HepG2 (cell line): ENCODE results near the gene TGIF1. TPM values are rescaled to one million over a fixed set of nuclear protein-coding genes. Genes with fewer than 3 reads are reported as not detected.

Source experiments
- E2F5 ChIP-seq: sonication (generic); formaldehyde crosslinking; conservative IDR thresholded peaks from 2 replicates; pipeline ENCODE4 v1.4.0; 2020; ENCODE audit warnings: missing genetic modification reagents
- GTF2F1 ChIP-seq: fragments of 150-350 bp; IDR thresholded peaks from 2 replicates; pipeline ENCODE4 v1.6.1; 2014; ENCODE audit warnings: low read length
- JUND ChIP-seq: sonication (generic); formaldehyde crosslinking; IDR thresholded peaks from 2 replicates; pipeline ENCODE4 v1.8.0; 2022; ENCODE audit warnings: mild to moderate bottlenecking, missing genetic modification reagents
- KLF12 ChIP-seq: sonication (generic); formaldehyde crosslinking; IDR thresholded peaks from 2 replicates; pipeline ENCODE4 v1.4.0; 2020; ENCODE audit warnings: missing genetic modification reagents, borderline replicate concordance
- MTA1 ChIP-seq: sonication (generic); formaldehyde crosslinking; IDR thresholded peaks from 2 replicates; pipeline ENCODE4 v1.4.0; 2020; ENCODE audit warnings: missing genetic modification reagents, mild to moderate bottlenecking, borderline replicate concordance
- PRDM15 ChIP-seq: sonication (generic); formaldehyde crosslinking; IDR thresholded peaks from 2 replicates; pipeline ENCODE4 v1.4.0; 2020; ENCODE audit warnings: missing genetic modification reagents
- SRSF9 ChIP-seq: fragments of 200-400 bp; formaldehyde crosslinking; IDR thresholded peaks from 2 replicates; pipeline ENCODE4 v1.6.1; 2018; ENCODE audit warnings: borderline replicate concordance, mild to moderate bottlenecking, low read depth, low read length; ENCODE audit not compliant: insufficient read depth, poor library complexity, severe bottlenecking
- THAP8 ChIP-seq: sonication (generic); formaldehyde crosslinking; IDR thresholded peaks from 2 replicates; pipeline ENCODE4 v1.5.1; 2020; ENCODE audit warnings: missing genetic modification reagents, mild to moderate bottlenecking, borderline replicate concordance
- TOPORS ChIP-seq: sonication (generic); formaldehyde crosslinking; IDR thresholded peaks from 2 replicates; pipeline ENCODE4 v1.8.0; 2023; ENCODE audit warnings: mild to moderate bottlenecking, missing genetic modification reagents
- TSC22D2 ChIP-seq: sonication (generic); formaldehyde crosslinking; IDR thresholded peaks from 2 replicates; pipeline ENCODE4 v1.5.1; 2020; ENCODE audit warnings: missing genetic modification reagents, mild to moderate bottlenecking, borderline replicate concordance
- ZKSCAN8 ChIP-seq: IDR thresholded peaks from 2 replicates; pipeline ENCODE4 v1.6.1; 2016; ENCODE audit warnings: borderline replicate concordance, missing genetic modification reagents, missing compliant biosample characterization
- ZNF350 ChIP-seq: sonication (generic); formaldehyde crosslinking; IDR thresholded peaks from 2 replicates; pipeline ENCODE4 v1.4.0; 2020; ENCODE audit warnings: mild to moderate bottlenecking, low read depth, missing genetic modification reagents, borderline replicate concordance
- ZNF670 ChIP-seq: sonication (generic); formaldehyde crosslinking; IDR thresholded peaks from 2 replicates; pipeline ENCODE4 v1.8.0; 2022; ENCODE audit warnings: mild to moderate bottlenecking, missing genetic modification reagents, borderline replicate concordance
- ZNF775 ChIP-seq: sonication (generic); formaldehyde crosslinking; IDR thresholded peaks from 2 replicates; pipeline ENCODE4 v1.4.0; 2020; ENCODE audit warnings: missing genetic modification reagents, mild to moderate bottlenecking, moderate library complexity, borderline replicate concordance
- ZSCAN29 ChIP-seq: sonication (generic); formaldehyde crosslinking; conservative IDR thresholded peaks from 2 replicates; pipeline ENCODE4 v1.4.0; 2020; ENCODE audit warnings: mild to moderate bottlenecking, missing genetic modification reagents
- polyA plus RNA-seq, 8 experiments: library from polyadenylated mRNA; depleted of rRNA in 3 of 8; stranded (reverse) in 7 of 8; unstranded in 1 of 8; fragments of >200 nt; fragmentation: Illumina TruSeq in 4 of 8; extraction: Trizol in 4 of 8; gene quantifications; 2 replicates each; pipeline versions ENCODE4 v1.2.1 to v1.2.3, GENCODE V29; 2011 to 2016; ENCODE audit warnings: low read depth in 4 of 8, missing spikeins in 1 of 8, mixed read lengths in 1 of 8; ENCODE audit not compliant: insufficient read depth in 1 of 8
- total RNA-seq, 5 experiments: library from RNA; depleted of rRNA; stranded (reverse); fragments of >200 nt; fragmentation: Illumina TruSeq; extraction: Trizol; gene quantifications; 2 replicates each; pipeline ENCODE4 v1.2.3, GENCODE V29; 2016; ENCODE audit warnings: low read depth in 1 of 5
- TF ChIP-seq, protein P1 (sequence below): sonication (generic); formaldehyde crosslinking; IDR thresholded peaks from 2 replicates; pipeline ENCODE4 v1.8.0; 2022; ENCODE audit warnings: missing genetic modification reagents, low read depth, mild to moderate bottlenecking, borderline replicate concordance
- TF ChIP-seq, protein P2 (sequence below): sonication (generic); formaldehyde crosslinking; IDR thresholded peaks from 2 replicates; pipeline ENCODE4 v1.5.0; 2020; ENCODE audit warnings: missing genetic modification reagents, mild to moderate bottlenecking, borderline replicate concordance

The TGIF1 gene
- total and polyA plus RNA-seq, 2 of the 13 experiments (the other 11 are each of a cell fraction or from before 2014, with no cell fraction given): 50.0 to 76.1 TPM

DNA sequence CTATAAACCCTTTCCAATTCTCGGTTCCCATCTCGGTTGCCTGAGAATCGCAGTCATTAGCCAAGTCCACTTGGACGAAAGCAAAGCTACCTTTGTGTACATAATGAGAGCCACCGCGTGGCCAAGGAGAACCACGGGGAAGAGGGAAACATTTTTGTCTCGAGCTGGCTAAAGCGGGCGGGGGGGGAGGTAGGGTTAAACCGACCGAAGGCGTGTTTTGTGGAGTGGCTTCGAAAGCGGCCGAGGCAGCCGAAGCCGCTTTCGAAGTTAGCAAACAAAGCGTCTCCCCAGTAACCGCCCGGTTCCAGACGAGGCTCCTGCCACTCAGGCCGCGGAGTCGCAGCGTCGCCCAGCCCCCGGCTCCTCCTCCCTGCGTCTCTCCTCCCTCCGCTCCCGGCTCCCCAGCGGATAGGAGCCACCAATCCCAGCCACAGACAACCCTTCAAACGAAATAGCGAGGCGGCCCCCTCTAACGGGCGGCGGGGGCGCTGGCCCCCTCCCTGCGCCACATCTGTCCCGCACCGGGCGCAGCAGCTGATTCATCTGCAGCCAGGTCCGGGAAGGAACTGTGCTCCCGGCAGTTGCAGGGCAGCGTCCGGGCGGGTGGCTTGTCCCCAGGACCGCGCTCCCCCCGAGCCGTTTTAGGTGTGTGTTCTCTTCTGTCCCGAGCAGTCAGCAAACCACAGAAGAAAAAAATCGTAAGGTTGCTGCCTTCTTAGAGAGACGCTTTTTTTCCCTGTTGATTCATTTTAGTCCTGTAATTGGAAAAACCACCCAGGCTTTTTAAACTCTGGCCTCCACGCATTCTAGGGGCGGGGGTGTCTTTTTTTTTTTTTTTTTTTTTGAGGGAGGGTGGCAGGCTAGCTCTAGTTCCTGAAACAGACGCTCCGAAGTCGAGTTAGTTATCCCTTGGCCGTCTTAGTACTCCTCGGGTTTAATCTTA lies 1.8 kb upstream of the TGIF1 start (continued):
- 0 out of 2 replicates have a peak, but pooled peaks have one; percentile 49 for TF ChIP-seq PRDM15 (CRISPR knock-in tag)
- TF ChIP-seq SRSF9: no peak
- TF ChIP-seq THAP8 (CRISPR knock-in tag): no peak
- TF ChIP-seq, protein P1, sequence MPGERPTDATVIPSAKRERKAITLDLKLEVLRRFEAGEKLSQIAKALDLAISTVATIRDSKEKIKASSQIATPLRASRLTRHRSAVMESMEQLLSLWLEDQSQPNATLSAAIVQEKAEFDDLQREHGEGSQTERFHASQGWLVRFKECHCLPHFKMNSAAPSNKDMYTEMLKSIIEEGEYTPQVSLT (CRISPR knock-in tag): no peak
- TF ChIP-seq ZSCAN29 (CRISPR knock-in tag): peak; percentile 86; the same call in 1 of the 2 replicates
- no peak; the same call in 1 of the 2 replicates for TF ChIP-seq MTA1 (CRISPR knock-in tag)
- TF ChIP-seq, protein P2, sequence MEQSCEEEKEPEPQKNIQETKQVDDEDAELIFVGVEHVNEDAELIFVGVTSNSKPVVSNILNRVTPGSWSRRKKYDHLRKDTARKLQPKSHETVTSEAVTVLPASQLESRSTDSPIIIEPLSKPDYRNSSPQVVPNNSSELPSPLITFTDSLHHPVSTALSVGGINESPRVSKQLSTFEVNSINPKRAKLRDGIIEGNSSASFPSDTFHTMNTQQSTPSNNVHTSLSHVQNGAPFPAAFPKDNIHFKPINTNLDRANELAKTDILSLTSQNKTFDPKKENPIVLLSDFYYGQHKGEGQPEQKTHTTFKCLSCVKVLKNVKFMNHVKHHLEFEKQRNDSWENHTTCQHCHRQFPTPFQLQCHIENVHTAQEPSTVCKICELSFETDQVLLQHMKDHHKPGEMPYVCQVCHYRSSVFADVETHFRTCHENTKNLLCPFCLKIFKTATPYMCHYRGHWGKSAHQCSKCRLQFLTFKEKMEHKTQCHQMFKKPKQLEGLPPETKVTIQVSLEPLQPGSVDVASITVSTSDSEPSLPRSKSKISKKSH: no peak
- TF ChIP-seq ZNF670 (CRISPR knock-in tag): no peak
- TF ChIP-seq ZNF350 (CRISPR knock-in tag): peak; percentile 66; the same call in 1 of the 2 replicates
- TF ChIP-seq GTF2F1: no peak
- TF ChIP-seq E2F5 (CRISPR knock-in tag): no peak
- 0 out of 2 replicates have a peak, but pooled peaks have one; percentile 14 for TF ChIP-seq JUND (CRISPR knock-in tag)
- TF ChIP-seq TSC22D2 (CRISPR knock-in tag): peak; percentile 40; the same call in 1 of the 2 replicates
- peak; percentile 67; the same call in 1 of the 2 replicates for TF ChIP-seq KLF12 (CRISPR knock-in tag)
- no peak for TF ChIP-seq ZKSCAN8 (CRISPR knock-in tag)
- TF ChIP-seq ZNF775: no peak
- TF ChIP-seq TOPORS (CRISPR knock-in tag): 0 out of 2 replicates have a peak, but pooled peaks have one; percentile 60
